K562 (cell line): ENCODE results near the gene GATA1. TPM values are rescaled to one million over a fixed set of nuclear protein-coding genes. Genes with fewer than 3 reads are reported as not detected.

ENCODE experiments used
- polyA plus RNA-seq, 8 experiments: library from polyadenylated mRNA; depleted of rRNA in 4 of 8; stranded (reverse) in 5 of 8; unstranded in 3 of 8; fragments of >200 nt; fragmentation: Nextera tagmentation in 2 of 8; fragmentation: Illumina TruSeq in 1 of 8; extraction: Ambion mirVana in 2 of 8; extraction: Trizol in 1 of 8; gene quantifications; 2 replicates each; pipeline versions ENCODE4 v1.2.1 to v1.2.3, GENCODE V29; 2011 to 2014; ENCODE audit warnings: inconsistent platforms in 1 of 8, missing spikeins in 1 of 8
- small RNA-seq: library from RNA; depleted of rRNA; stranded (forward); fragments of <200 nt; gene quantifications from one replicate; pipeline ENCODE3, GENCODE V24; 2014
- total RNA-seq, 7 experiments: library from RNA; depleted of rRNA in 6 of 7; stranded (reverse); fragments of >200 nt in 6 of 7; fragmentation: Illumina TruSeq in 2 of 7; extraction: Trizol in 2 of 7; gene quantifications; 2 replicates each; pipeline versions ENCODE4 v1.2.1 to v1.2.3, GENCODE V29; 2011 to 2021; ENCODE audit warnings: low replicate concordance in 1 of 7

GATA1 gene
- total and polyA plus RNA-seq, 9 of the 15 experiments (the other 6 are each of a cell fraction or from before 2014, with no cell fraction given) = 11.9 to 291 (median 116) TPM

Small RNA genes lying within 50 kb of the gene (small RNA-seq; reads per million reads assigned to genes)
- not detected for gene RNU6-29P

Other genes with a start within 250 kb of the GATA1 start
Only the 7 nearest of the 16 such genes appear.
- gene WAS, start 102.8 kb upstream of the GATA1 start, total RNA-seq (2014; rRNA removed) = 8.8 and 9.7 TPM in 2 replicates
- gene WAS, start 102.8 kb upstream of the GATA1 start, total RNA-seq (2014; rRNA removed; fragmentation: Illumina TruSeq; extraction: Trizol) = 2.4 and 2.9 TPM in 2 replicates
- 5.9 and 7.9 TPM in 2 replicates for gene WAS, start 102.8 kb upstream of the GATA1 start, total RNA-seq (2015; rRNA removed; fragmentation: Illumina TruSeq; extraction: Trizol)
- gene WAS, start 102.8 kb upstream of the GATA1 start, total RNA-seq (2021) = 10.8 and 15.7 TPM in 2 replicates
- gene WAS, start 102.8 kb upstream of the GATA1 start, polyA plus RNA-seq (2011; rRNA removed) = 1.2 and 20.4 TPM in 2 replicates
- gene WAS, start 102.8 kb upstream of the GATA1 start, polyA plus RNA-seq (2014; fragmentation: Illumina TruSeq; extraction: Trizol) = 16.1 and 17.7 TPM in 2 replicates
- gene WAS, start 102.8 kb upstream of the GATA1 start, polyA plus RNA-seq (2014; fragmentation: Nextera tagmentation; extraction: Ambion mirVana) = under 1 TPM; 0.11 to 0.25 TPM
- 3.8 and 4.3 TPM in 2 replicates for gene WAS, start 102.8 kb upstream of the GATA1 start, polyA plus RNA-seq (2014; rRNA removed)
- gene SUV39H1, start 89.9 kb upstream of the GATA1 start, total RNA-seq (2014; rRNA removed) = 21.7 and 29.1 TPM in 2 replicates
- gene SUV39H1, start 89.9 kb upstream of the GATA1 start, total RNA-seq (2014; rRNA removed; fragmentation: Illumina TruSeq; extraction: Trizol) = 11.5 and 13.1 TPM in 2 replicates
- gene SUV39H1, start 89.9 kb upstream of the GATA1 start, total RNA-seq (2015; rRNA removed; fragmentation: Illumina TruSeq; extraction: Trizol) = 17.9 and 19.0 TPM in 2 replicates
- 31.9 and 34.7 TPM in 2 replicates for gene SUV39H1, start 89.9 kb upstream of the GATA1 start, total RNA-seq (2021)
- 13.8 and 26.0 TPM in 2 replicates for gene SUV39H1, start 89.9 kb upstream of the GATA1 start, polyA plus RNA-seq (2011; rRNA removed)
- gene SUV39H1, start 89.9 kb upstream of the GATA1 start, polyA plus RNA-seq (2014; fragmentation: Illumina TruSeq; extraction: Trizol) = 32.1 and 33.5 TPM in 2 replicates
- 1 to 10 TPM; 4.7 to 6.5 TPM for gene SUV39H1, start 89.9 kb upstream of the GATA1 start, polyA plus RNA-seq (2014; fragmentation: Nextera tagmentation; extraction: Ambion mirVana)
- gene SUV39H1, start 89.9 kb upstream of the GATA1 start, polyA plus RNA-seq (2014; rRNA removed) = 19.0 and 19.4 TPM in 2 replicates
- 0.27 and 1.1 TPM in 2 replicates for gene GLOD5, start 24.8 kb upstream of the GATA1 start, total RNA-seq (2014; rRNA removed)
- 1.5 and 1.7 TPM in 2 replicates for gene GLOD5, start 24.8 kb upstream of the GATA1 start, total RNA-seq (2014; rRNA removed; fragmentation: Illumina TruSeq; extraction: Trizol)
- 1.7 and 2.2 TPM in 2 replicates for gene GLOD5, start 24.8 kb upstream of the GATA1 start, total RNA-seq (2015; rRNA removed; fragmentation: Illumina TruSeq; extraction: Trizol)
- 1.4 and 1.9 TPM in 2 replicates for gene GLOD5, start 24.8 kb upstream of the GATA1 start, total RNA-seq (2021)
- gene GLOD5, start 24.8 kb upstream of the GATA1 start, polyA plus RNA-seq (2011; rRNA removed) = 3.4 and 4.3 TPM in 2 replicates
- gene GLOD5, start 24.8 kb upstream of the GATA1 start, polyA plus RNA-seq (2014; fragmentation: Illumina TruSeq; extraction: Trizol) = 2.2 and 3.1 TPM in 2 replicates
- gene GLOD5, start 24.8 kb upstream of the GATA1 start, polyA plus RNA-seq (2014; fragmentation: Nextera tagmentation; extraction: Ambion mirVana) = 1 to 10 TPM; 3.8 to 4.4 TPM
- 2.0 and 3.2 TPM in 2 replicates for gene GLOD5, start 24.8 kb upstream of the GATA1 start, polyA plus RNA-seq (2014; rRNA removed)
- gene HDAC6, start 15.5 kb downstream of the GATA1 start, total RNA-seq (2014; rRNA removed) = 60.0 and 71.2 TPM in 2 replicates
- gene HDAC6, start 15.5 kb downstream of the GATA1 start, total RNA-seq (2014; rRNA removed; fragmentation: Illumina TruSeq; extraction: Trizol) = 59.0 and 66.5 TPM in 2 replicates
- 48.9 and 52.3 TPM in 2 replicates for gene HDAC6, start 15.5 kb downstream of the GATA1 start, total RNA-seq (2015; rRNA removed; fragmentation: Illumina TruSeq; extraction: Trizol)
- gene HDAC6, start 15.5 kb downstream of the GATA1 start, total RNA-seq (2021) = 83.1 and 91.8 TPM in 2 replicates
- gene HDAC6, start 15.5 kb downstream of the GATA1 start, polyA plus RNA-seq (2011; rRNA removed) = 85.5 and 150 TPM in 2 replicates
- 69.1 and 86.3 TPM in 2 replicates for gene HDAC6, start 15.5 kb downstream of the GATA1 start, polyA plus RNA-seq (2014; fragmentation: Illumina TruSeq; extraction: Trizol)
- 10 to 100 TPM; 29.9 to 31.4 TPM for gene HDAC6, start 15.5 kb downstream of the GATA1 start, polyA plus RNA-seq (2014; fragmentation: Nextera tagmentation; extraction: Ambion mirVana)
- 86.0 and 101 TPM in 2 replicates for gene HDAC6, start 15.5 kb downstream of the GATA1 start, polyA plus RNA-seq (2014; rRNA removed)
- not detected in 2 replicates for gene ERAS, start 39.9 kb downstream of the GATA1 start, total RNA-seq (2014; rRNA removed)
- gene ERAS, start 39.9 kb downstream of the GATA1 start, total RNA-seq (2014; rRNA removed; fragmentation: Illumina TruSeq; extraction: Trizol) = not detected in 2 replicates
- gene ERAS, start 39.9 kb downstream of the GATA1 start, total RNA-seq (2015; rRNA removed; fragmentation: Illumina TruSeq; extraction: Trizol) = not detected in 2 replicates
- not detected in 2 replicates for gene ERAS, start 39.9 kb downstream of the GATA1 start, total RNA-seq (2021)
- gene ERAS, start 39.9 kb downstream of the GATA1 start, polyA plus RNA-seq (2011; rRNA removed) = 0.07 and 0.11 TPM in 2 replicates
- gene ERAS, start 39.9 kb downstream of the GATA1 start, polyA plus RNA-seq (2014; fragmentation: Illumina TruSeq; extraction: Trizol) = not detected in 2 replicates
- gene ERAS, start 39.9 kb downstream of the GATA1 start, polyA plus RNA-seq (2014; fragmentation: Nextera tagmentation; extraction: Ambion mirVana) = not detected
- gene ERAS, start 39.9 kb downstream of the GATA1 start, polyA plus RNA-seq (2014; rRNA removed) = 0.12 TPM in 1 of 2 replicates, not detected in the other
- gene PCSK1N, start 49.0 kb downstream of the GATA1 start, total RNA-seq (2014; rRNA removed) = 0.54 and 0.61 TPM in 2 replicates
- gene PCSK1N, start 49.0 kb downstream of the GATA1 start, total RNA-seq (2014; rRNA removed; fragmentation: Illumina TruSeq; extraction: Trizol) = not detected in 2 replicates
- not detected in 2 replicates for gene PCSK1N, start 49.0 kb downstream of the GATA1 start, total RNA-seq (2015; rRNA removed; fragmentation: Illumina TruSeq; extraction: Trizol)
- gene PCSK1N, start 49.0 kb downstream of the GATA1 start, total RNA-seq (2021) = 0.36 and 0.55 TPM in 2 replicates
- 0.16 TPM in 1 of 2 replicates, not detected in the other for gene PCSK1N, start 49.0 kb downstream of the GATA1 start, polyA plus RNA-seq (2011; rRNA removed)
- not detected in 2 replicates for gene PCSK1N, start 49.0 kb downstream of the GATA1 start, polyA plus RNA-seq (2014; fragmentation: Illumina TruSeq; extraction: Trizol)
- not detected for gene PCSK1N, start 49.0 kb downstream of the GATA1 start, polyA plus RNA-seq (2014; fragmentation: Nextera tagmentation; extraction: Ambion mirVana)
- 0.07 and 0.85 TPM in 2 replicates for gene PCSK1N, start 49.0 kb downstream of the GATA1 start, polyA plus RNA-seq (2014; rRNA removed)
- gene TIMM17B, start 111.2 kb downstream of the GATA1 start, total RNA-seq (2014; rRNA removed) = 122 and 171 TPM in 2 replicates
- 45.7 and 66.0 TPM in 2 replicates for gene TIMM17B, start 111.2 kb downstream of the GATA1 start, total RNA-seq (2014; rRNA removed; fragmentation: Illumina TruSeq; extraction: Trizol)
- 94.8 and 95.4 TPM in 2 replicates for gene TIMM17B, start 111.2 kb downstream of the GATA1 start, total RNA-seq (2015; rRNA removed; fragmentation: Illumina TruSeq; extraction: Trizol)
- 156 and 158 TPM in 2 replicates for gene TIMM17B, start 111.2 kb downstream of the GATA1 start, total RNA-seq (2021)
- 115 and 134 TPM in 2 replicates for gene TIMM17B, start 111.2 kb downstream of the GATA1 start, polyA plus RNA-seq (2011; rRNA removed)
- 140 and 176 TPM in 2 replicates for gene TIMM17B, start 111.2 kb downstream of the GATA1 start, polyA plus RNA-seq (2014; fragmentation: Illumina TruSeq; extraction: Trizol)
- 10 to 100 TPM in 1 of 2 experiments, 1 to 10 TPM in 1; 9.9 to 69.0 TPM for gene TIMM17B, start 111.2 kb downstream of the GATA1 start, polyA plus RNA-seq (2014; fragmentation: Nextera tagmentation; extraction: Ambion mirVana)
- gene TIMM17B, start 111.2 kb downstream of the GATA1 start, polyA plus RNA-seq (2014; rRNA removed) = 176 and 184 TPM in 2 replicates